Measurements from ENCODE around the gene SHB.
A peak's percentile ranks its signal among the peaks of the same experiment; 100 is the strongest.

The SHB gene

DNA sequence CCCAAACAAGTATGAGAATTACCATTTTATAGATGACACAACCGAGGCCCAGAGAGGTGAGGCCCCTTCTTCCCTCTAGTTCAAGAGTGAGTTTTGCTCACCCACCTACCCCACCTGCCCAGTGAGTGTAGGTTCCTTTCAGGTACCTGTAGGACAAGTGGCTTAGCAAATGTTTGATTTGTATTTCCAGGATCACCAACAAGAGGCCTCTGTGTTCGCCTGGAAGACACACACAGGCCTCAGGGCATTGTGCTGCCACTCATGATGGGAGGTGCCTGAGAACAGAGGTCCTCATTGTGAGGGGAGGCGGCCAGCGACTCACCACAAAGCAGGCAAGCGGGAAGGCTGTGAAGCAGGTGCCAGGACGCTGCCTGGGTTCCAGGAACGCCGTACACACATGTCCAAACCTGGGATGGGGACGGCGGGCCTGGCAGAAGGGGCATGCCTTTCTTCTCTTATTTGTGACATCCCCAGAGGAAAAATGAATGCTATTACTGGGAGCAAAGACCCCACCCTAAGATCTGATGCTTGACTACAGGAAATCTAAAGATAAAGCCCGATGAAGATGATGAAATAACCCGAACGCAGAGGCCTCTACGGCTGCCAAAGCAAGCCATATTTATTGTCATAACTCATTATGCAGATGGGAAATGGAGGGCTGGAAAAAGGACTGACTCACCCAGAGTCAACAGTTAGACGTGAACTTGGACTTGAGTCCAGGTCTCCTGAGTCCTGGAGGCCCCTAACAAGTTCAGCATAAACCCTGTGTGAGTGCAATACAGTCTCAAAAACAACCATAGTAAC is 104.9 kb downstream of the SHB start:
- DNase-seq: peak; percentile 58 to 78
- Histone ChIP-seq H3K27me3 (no peaks in the 10 kb centered on the region), H3K27ac (peak overlapping the region; percentile 65 to 71), H3K4me1 (peaks cover 4 to 55% (median 30%) of the 10 kb centered on the region in 4 donors), H3K36me3 (no peaks in the 10 kb centered on the region), H3K4me3 (no peak overlapping the region), H3K9me3 (no peaks in the 10 kb centered on the region)
- TF ChIP-seq, protein P1, sequence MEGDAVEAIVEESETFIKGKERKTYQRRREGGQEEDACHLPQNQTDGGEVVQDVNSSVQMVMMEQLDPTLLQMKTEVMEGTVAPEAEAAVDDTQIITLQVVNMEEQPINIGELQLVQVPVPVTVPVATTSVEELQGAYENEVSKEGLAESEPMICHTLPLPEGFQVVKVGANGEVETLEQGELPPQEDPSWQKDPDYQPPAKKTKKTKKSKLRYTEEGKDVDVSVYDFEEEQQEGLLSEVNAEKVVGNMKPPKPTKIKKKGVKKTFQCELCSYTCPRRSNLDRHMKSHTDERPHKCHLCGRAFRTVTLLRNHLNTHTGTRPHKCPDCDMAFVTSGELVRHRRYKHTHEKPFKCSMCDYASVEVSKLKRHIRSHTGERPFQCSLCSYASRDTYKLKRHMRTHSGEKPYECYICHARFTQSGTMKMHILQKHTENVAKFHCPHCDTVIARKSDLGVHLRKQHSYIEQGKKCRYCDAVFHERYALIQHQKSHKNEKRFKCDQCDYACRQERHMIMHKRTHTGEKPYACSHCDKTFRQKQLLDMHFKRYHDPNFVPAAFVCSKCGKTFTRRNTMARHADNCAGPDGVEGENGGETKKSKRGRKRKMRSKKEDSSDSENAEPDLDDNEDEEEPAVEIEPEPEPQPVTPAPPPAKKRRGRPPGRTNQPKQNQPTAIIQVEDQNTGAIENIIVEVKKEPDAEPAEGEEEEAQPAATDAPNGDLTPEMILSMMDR (IDR thresholded peaks at IDR 0.05): no peak
- intact Hi-C loops (cut with DNase I; ENCODE audit: low total_unique reads): no loop called here

GRCh38 chr9:37961351-37961750 is 107.7 kb downstream of the SHB start:
- DNase-seq: no peak
- intact Hi-C loops (cut with DNase I; ENCODE audit: low total_unique reads): no loop called here

DNA sequence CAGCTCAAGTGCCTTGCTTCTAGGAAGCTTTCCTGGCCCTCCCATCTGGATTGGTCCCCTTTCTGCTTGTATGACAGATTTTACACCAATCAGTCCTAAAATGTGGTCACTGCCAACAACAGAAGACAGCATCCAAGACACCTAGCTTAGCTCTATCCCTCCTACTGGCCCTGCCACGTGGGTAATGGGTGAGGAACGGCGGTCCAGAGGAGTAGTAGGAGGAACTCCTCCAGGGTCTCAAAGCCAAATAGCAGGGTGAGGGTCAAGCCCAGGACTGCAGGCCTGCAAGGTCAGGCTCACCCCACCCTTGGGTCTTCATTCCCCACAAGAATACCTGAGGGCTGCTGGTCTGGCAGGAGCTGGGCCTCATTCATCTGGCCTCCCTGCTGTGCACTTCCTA is 108.4 kb downstream of the SHB start:
- intact Hi-C loops (cut with DNase I; ENCODE audit: low total_unique reads): no loop called here
- Histone ChIP-seq H3K4me3 (no peak overlapping the region), H3K27me3 (no peaks in the 10 kb centered on the region), H3K36me3 (peaks cover under 1 to 4% (median 3%) of the 10 kb centered on the region in 3 donors), H3K27ac (no peak overlapping the region), H3K4me1 (peaks cover 4 to 25% (median 16%) of the 10 kb centered on the region in 4 donors), H3K9me3 (no peaks in the 10 kb centered on the region)
- TF ChIP-seq, protein P1 (IDR thresholded peaks at IDR 0.05): no peak
- DNase-seq: no peak

More at GRCh38 chr9:37961351-37961750, 107.7 kb downstream of the SHB start:
- TF ChIP-seq, protein P1 (IDR thresholded peaks at IDR 0.05): no peak
- no peaks in the 10 kb centered on the region for H3K27me3 ChIP-seq
- H3K27ac ChIP-seq: no peak overlapping the region
- peaks cover 4 to 29% (median 19%) of the 10 kb centered on the region in 4 donors for H3K4me1 ChIP-seq
- no peak overlapping the region for H3K4me3 ChIP-seq
- H3K36me3 ChIP-seq: no peaks in the 10 kb centered on the region
- H3K9me3 ChIP-seq: no peaks in the 10 kb centered on the region

- intact Hi-C loops (cut with DNase I; ENCODE audit: low total_unique reads): loop anchor here (10.0 kb wide), 1 partner anchor 55 kb away; no protein-coding TSS in a partner anchor
- no peak for DNase-seq
- Histone ChIP-seq H3K27ac (no peak overlapping the region), H3K4me3 (no peak overlapping the region), H3K4me1 (peaks cover 2 to 19% (median 11%) of the 10 kb centered on the region in 4 donors), H3K36me3 (peaks cover 7 to 10% (median 10%) of the 10 kb centered on the region in 3 donors), H3K9me3 (no peaks in the 10 kb centered on the region), H3K27me3 (no peaks in the 10 kb centered on the region)
- TF ChIP-seq, protein P1 (IDR thresholded peaks at IDR 0.05): no peak
Measured at GRCh38 chr9:37959976-37960375, 109.1 kb downstream of the SHB start.

DNA sequence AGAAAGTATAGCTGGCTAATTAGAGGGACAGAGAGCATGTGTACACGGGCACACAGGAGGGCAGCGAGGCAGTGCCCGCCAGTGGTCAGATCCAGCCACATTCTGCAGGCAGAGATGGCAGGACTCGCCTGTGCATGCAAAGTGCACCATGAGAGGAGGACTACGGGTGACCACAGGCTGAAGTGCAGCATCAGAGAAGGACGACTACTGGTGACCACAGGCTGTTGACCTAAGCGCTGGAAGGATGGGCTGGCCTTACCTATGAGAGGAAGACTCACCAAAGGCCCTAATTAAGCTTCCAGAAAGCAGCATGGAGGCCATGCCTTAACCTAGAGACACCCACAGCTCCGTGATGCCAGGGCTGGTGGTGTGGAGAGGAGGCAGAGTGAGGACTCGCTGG is 110.9 kb downstream of the SHB start:
- no peak for DNase-seq
- Histone ChIP-seq H3K4me3 (no peak overlapping the region), H3K9me3 (no peaks in the 10 kb centered on the region), H3K4me1 (peaks cover 0 to 16% (median 12%) of the 10 kb centered on the region in 4 donors), H3K27me3 (no peaks in the 10 kb centered on the region), H3K27ac (no peak overlapping the region), H3K36me3 (peaks cover 7 to 16% (median 15%) of the 10 kb centered on the region in 3 donors)
- intact Hi-C loops (cut with DNase I; ENCODE audit: low total_unique reads): loop anchor here (10.0 kb wide), 1 partner anchor 57 kb away; no protein-coding TSS in a partner anchor
- TF ChIP-seq, protein P1 (IDR thresholded peaks at IDR 0.05): no peak
